Measurements from ENCODE around the gene KAT6B.

DNA sequence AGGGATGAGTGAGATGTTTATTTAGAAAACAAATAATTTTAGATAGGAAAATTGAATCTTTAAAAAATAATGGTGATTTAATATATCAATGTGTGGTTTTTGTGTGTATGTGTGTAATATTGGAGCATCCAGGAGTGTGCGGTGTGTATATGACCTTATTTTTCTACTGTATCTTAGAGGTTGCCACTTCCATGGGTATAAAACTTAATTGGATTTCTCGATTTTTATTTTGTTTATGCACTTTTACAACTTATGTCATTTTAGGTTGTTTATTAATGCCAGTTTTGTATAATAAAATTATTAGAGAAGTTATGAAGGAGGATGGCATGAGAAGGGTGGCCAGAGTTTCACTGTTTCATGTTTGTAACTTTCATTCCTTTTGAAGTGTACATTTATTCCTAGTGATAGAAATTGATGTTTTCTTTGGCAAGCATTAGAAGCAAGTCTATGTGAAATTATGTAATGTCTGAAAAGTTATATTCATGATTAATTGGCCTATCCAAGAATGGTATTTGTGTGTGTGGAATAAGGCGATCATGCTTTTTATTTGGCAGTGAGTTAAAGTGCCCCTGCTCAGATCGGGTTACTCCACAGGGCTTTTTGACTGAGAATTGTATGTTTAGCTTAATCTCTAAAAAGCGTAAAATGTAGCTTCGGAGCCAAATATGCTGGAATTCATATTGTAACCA is 110.3 kb downstream of the KAT6B start:
- TF ChIP-seq, protein P1, sequence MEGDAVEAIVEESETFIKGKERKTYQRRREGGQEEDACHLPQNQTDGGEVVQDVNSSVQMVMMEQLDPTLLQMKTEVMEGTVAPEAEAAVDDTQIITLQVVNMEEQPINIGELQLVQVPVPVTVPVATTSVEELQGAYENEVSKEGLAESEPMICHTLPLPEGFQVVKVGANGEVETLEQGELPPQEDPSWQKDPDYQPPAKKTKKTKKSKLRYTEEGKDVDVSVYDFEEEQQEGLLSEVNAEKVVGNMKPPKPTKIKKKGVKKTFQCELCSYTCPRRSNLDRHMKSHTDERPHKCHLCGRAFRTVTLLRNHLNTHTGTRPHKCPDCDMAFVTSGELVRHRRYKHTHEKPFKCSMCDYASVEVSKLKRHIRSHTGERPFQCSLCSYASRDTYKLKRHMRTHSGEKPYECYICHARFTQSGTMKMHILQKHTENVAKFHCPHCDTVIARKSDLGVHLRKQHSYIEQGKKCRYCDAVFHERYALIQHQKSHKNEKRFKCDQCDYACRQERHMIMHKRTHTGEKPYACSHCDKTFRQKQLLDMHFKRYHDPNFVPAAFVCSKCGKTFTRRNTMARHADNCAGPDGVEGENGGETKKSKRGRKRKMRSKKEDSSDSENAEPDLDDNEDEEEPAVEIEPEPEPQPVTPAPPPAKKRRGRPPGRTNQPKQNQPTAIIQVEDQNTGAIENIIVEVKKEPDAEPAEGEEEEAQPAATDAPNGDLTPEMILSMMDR (IDR thresholded peaks at IDR 0.05): no peak
- no peak for TF ChIP-seq POLR2A (IDR thresholded peaks at IDR 0.05)
